GM23338 (cell line): ENCODE data around the gene TMIGD2. TPM values are rescaled to one million over a fixed set of nuclear protein-coding genes. Genes with fewer than 3 reads are reported as not detected.

ENCODE experiments used
- ATAC-seq: fragments of 200-7000 bp; cut with Tn5 transposase; 3 replicates; pipeline ENCODE4 v1.9.1; 2020
- DNase-seq: peaks from one replicate; pipeline ENCODE4 v3.0.0-alpha.2; 2015; ENCODE audit warnings: low spot score
- H2AFZ ChIP-seq: fragments of 200-600 bp; sonication (generic); 2 replicates; pipeline ENCODE4 v1.8.0; 2016; ENCODE audit warnings: antibody characterized with exemption, mild to moderate bottlenecking, moderate library complexity
- H3F3A ChIP-seq: fragments of 200-600 bp; sonication (generic); replicated peaks from 2 replicates; pipeline ENCODE4 v1.8.0; 2017; ENCODE audit warnings: antibody characterized with exemption, mixed run types, low read depth
- H3K27ac ChIP-seq: fragments of 200-600 bp; sonication (generic); 2 replicates; pipeline ENCODE4 v1.6.1; 2016; ENCODE audit warnings: low read depth
- H3K27me3 ChIP-seq: fragments of 200-600 bp; sonication (generic); 2 replicates; pipeline ENCODE4 v1.8.0; 2016; ENCODE audit warnings: mild to moderate bottlenecking, mixed run types, moderate library complexity; ENCODE audit not compliant: insufficient read depth
- H3K36me3 ChIP-seq: fragments of 200-600 bp; sonication (generic); 2 replicates; pipeline ENCODE4 v1.8.0; 2016; ENCODE audit warnings: mild to moderate bottlenecking; ENCODE audit not compliant: insufficient read depth
- H3K4me1 ChIP-seq: fragments of 200-600 bp; sonication (generic); 2 replicates; pipeline ENCODE4 v1.8.0; 2016; ENCODE audit warnings: mild to moderate bottlenecking, moderate library complexity; ENCODE audit not compliant: insufficient read depth
- H3K4me2 ChIP-seq: fragments of 200-600 bp; sonication (generic); 2 replicates; pipeline ENCODE4 v1.7.1; 2017; ENCODE audit warnings: mixed run types
- H3K4me3 ChIP-seq: fragments of 200-600 bp; sonication (generic); 2 replicates; pipeline ENCODE4 v1.6.1; 2016; ENCODE audit warnings: mixed run types
- H3K79me2 ChIP-seq: fragments of 200-600 bp; sonication (generic); replicated peaks from 2 replicates; pipeline ENCODE4 v1.8.0; 2017; ENCODE audit warnings: mild to moderate bottlenecking; ENCODE audit not compliant: insufficient read depth
- H3K9me2 ChIP-seq: fragments of 200-600 bp; sonication (generic); 2 replicates; pipeline ENCODE4 v1.8.0; 2017; ENCODE audit not compliant: insufficient read depth
- H4K20me1 ChIP-seq: fragments of 200-600 bp; sonication (generic); replicated peaks from 2 replicates; pipeline ENCODE4 v1.8.0; 2017; ENCODE audit warnings: mild to moderate bottlenecking; ENCODE audit not compliant: insufficient read depth
- H3K27ac Mint-ChIP-seq: 2 replicates; pipeline ENCODE4 v1.8.0; 2020; ENCODE audit warnings: inconsistent platforms, mild to moderate bottlenecking, moderate library complexity, mixed read lengths
- H3K27me3 Mint-ChIP-seq: 3 replicates; pipeline ENCODE4 v1.8.0; 2022; ENCODE audit warnings: low read depth, mild to moderate bottlenecking, moderate library complexity, mixed read lengths, inconsistent platforms; ENCODE audit not compliant: insufficient read depth, poor library complexity
- H3K36me3 Mint-ChIP-seq: 3 replicates; pipeline ENCODE4 v1.8.0; 2021; ENCODE audit warnings: low read depth, mild to moderate bottlenecking, inconsistent platforms, moderate library complexity, mixed read lengths
- H3K4me1 Mint-ChIP-seq: 3 replicates; pipeline ENCODE4 v1.8.0; 2020; ENCODE audit warnings: mild to moderate bottlenecking, inconsistent platforms, mixed read lengths
- H3K4me3 Mint-ChIP-seq: 3 replicates; pipeline ENCODE4 v1.8.0; 2021; ENCODE audit warnings: moderate library complexity, mild to moderate bottlenecking, inconsistent platforms, mixed read lengths
- H3K9me3 Mint-ChIP-seq: 3 replicates; pipeline ENCODE4 v1.8.0; 2020; ENCODE audit warnings: moderate library complexity, mild to moderate bottlenecking, inconsistent platforms, mixed read lengths
- CREB1 ChIP-seq: fragments of 250-450 bp; sonication (Bioruptor Pico); IDR thresholded peaks from 2 replicates; pipeline ENCODE4 v1.5.0; 2020; ENCODE audit warnings: low read depth, mild to moderate bottlenecking, moderate library complexity
- EZH2 ChIP-seq: fragments of 200-600 bp; sonication (generic); IDR thresholded peaks from one replicate; pipeline ENCODE4 v1.8.0; 2017; ENCODE audit warnings: antibody characterized with exemption, mild to moderate bottlenecking, low read depth; ENCODE audit not compliant: unreplicated experiment
- EZH2phosphoT487 ChIP-seq: fragments of 200-600 bp; sonication (generic); IDR thresholded peaks from one replicate; pipeline ENCODE4 v1.8.1; 2018; ENCODE audit warnings: antibody characterized with exemption; ENCODE audit not compliant: unreplicated experiment
- JUNB ChIP-seq: IDR thresholded peaks from one replicate; pipeline ENCODE4 v1.6.1; 2016; ENCODE audit warnings: antibody characterized with exemption; ENCODE audit not compliant: unreplicated experiment
- NANOG ChIP-seq: IDR thresholded peaks from 2 replicates; pipeline ENCODE4 v1.6.1; 2016; ENCODE audit warnings: antibody characterized with exemption, borderline replicate concordance
- POLR2AphosphoS5 ChIP-seq: IDR thresholded peaks from 2 replicates; pipeline ENCODE4 v1.6.1; 2016; ENCODE audit warnings: antibody characterized with exemption, low read depth
- STAT1 ChIP-seq: IDR thresholded peaks from one replicate; pipeline ENCODE4 v1.6.1; 2016; ENCODE audit warnings: antibody characterized with exemption; ENCODE audit not compliant: unreplicated experiment
- ZNF114 ChIP-seq: fragments of 250-450 bp; sonication (Bioruptor Pico); IDR thresholded peaks from 2 replicates; pipeline ENCODE4 v1.5.0; 2020; ENCODE audit warnings: mild to moderate bottlenecking, moderate library complexity
- ZNF331 ChIP-seq: fragments of 250-450 bp; sonication (Bioruptor Pico); IDR thresholded peaks from 2 replicates; pipeline ENCODE4 v1.5.0; 2020; ENCODE audit warnings: low read depth, mild to moderate bottlenecking, moderate library complexity
- polyA plus RNA-seq: library from polyadenylated mRNA; unstranded; fragments of >200 nt; fragmentation: Nextera tagmentation; extraction: Ambion mirVana; gene quantifications from 2 replicates; pipeline ENCODE4 v1.2.1, GENCODE V29; 2016
- total RNA-seq: library from RNA; depleted of rRNA; stranded (reverse); fragments of >200 nt; shearing (Covaris generic); gene quantifications from 2 replicates; pipeline ENCODE4 v1.2.3, GENCODE V29; 2014
- TF ChIP-seq, protein P1 (sequence below): IDR thresholded peaks from 2 replicates; pipeline ENCODE4 v1.6.1; 2016; ENCODE audit warnings: antibody characterized with exemption
- TF ChIP-seq, protein P2 (sequence below), 2 experiments: fragments of 200-600 bp in 1 of 2; sonication (generic) in 1 of 2; conservative IDR thresholded peaks; 2 replicates each; pipeline versions ENCODE4 v1.5.1 to v1.6.1; 2016 to 2017; ENCODE audit warnings: antibody characterized with exemption in 2 of 2, low read depth in 2 of 2, mild to moderate bottlenecking in 2 of 2, moderate library complexity in 1 of 2
- TF ChIP-seq, protein P3 (sequence below): IDR thresholded peaks from one replicate; pipeline ENCODE4 v1.6.1; 2018; ENCODE audit warnings: antibody characterized with exemption; ENCODE audit not compliant: unreplicated experiment

Gene TMIGD2
- total and polyA plus RNA-seq, 2 experiments from 2014 or later = 0.76 to 0.79 TPM

DNA sequence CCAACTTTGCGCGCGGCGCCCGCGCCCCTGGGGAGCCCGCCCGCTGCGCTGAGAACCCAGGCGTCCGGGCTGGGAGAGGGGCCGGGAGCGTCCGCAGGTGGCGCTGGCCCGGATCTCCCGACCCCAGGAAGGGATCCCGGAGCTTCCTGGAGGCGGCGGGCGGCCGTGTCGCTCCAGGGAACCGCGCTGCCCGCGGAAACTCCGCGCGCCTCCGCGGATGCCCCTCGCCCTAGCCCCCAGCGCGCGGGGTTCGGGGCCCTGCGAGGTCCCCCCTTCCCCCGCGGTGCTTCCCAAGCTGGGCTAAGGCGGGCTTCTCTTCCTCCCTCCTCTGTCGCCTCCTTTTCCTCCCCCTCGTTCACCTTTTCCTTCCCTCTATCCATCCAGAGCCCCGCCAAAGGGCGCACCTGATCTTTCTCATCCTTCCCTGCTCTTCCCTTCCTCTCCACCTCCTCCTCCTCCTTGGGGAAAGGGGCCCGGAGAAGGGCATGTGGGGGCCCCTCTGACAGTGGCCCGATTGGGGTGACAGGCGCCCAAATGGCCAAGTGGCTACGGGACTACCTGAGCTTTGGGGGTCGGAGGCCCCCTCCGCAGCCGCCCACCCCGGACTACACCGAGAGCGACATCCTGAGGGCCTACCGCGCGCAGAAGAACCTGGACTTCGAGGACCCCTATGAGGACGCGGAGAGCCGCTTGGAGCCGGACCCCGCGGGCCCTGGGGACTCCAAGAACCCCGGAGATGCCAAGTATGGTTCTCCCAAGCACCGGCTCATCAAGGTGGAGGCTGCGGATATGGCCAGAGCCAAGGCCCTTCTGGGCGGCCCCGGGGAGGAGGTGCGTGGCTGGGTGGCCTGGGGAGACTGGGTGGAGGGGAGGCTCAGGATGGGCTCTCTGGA lies 22.4 kb downstream of the TMIGD2 start:
- Mint-ChIP-seq H3K27ac (no peak overlapping the region), H3K36me3 (no peaks in the 10 kb centered on the region), H3K4me1 (peaks cover 6% of the 10 kb centered on the region; the same call in 2 of the 3 replicates), H3K4me3 (peak overlapping the region; percentile 85), H3K27me3 (peaks cover 38% of the 10 kb centered on the region), H3K9me3 (no peaks in the 10 kb centered on the region)
- DNase-seq (peak; percentile 45), ATAC-seq (peak; percentile 20)
- no peaks in the 10 kb centered on the region for H4K20me1 ChIP-seq
- H3K4me2 ChIP-seq = peak overlapping the region; percentile 95
- H3K9me2 ChIP-seq = no peaks in the 10 kb centered on the region
- peaks cover 44% of the 10 kb centered on the region for H3K27me3 ChIP-seq
- H2AFZ ChIP-seq = peak overlapping the region; percentile 92
- no peak for TF ChIP-seq ZNF114 (CRISPR knock-in tag)
- TF ChIP-seq EZH2 = peak; percentile 16
- H3K36me3 ChIP-seq = no peaks in the 10 kb centered on the region
- no peak overlapping the region for H3K27ac ChIP-seq
- H3K4me3 ChIP-seq = peak overlapping the region; percentile 85
- no peaks in the 10 kb centered on the region for H3K79me2 ChIP-seq
- H3K4me1 ChIP-seq = peaks cover 4% of the 10 kb centered on the region; the same call in 1 of the 2 replicates
- peaks cover 5% of the 10 kb centered on the region; the same call in 1 of the 2 replicates for H3F3A ChIP-seq

DNA sequence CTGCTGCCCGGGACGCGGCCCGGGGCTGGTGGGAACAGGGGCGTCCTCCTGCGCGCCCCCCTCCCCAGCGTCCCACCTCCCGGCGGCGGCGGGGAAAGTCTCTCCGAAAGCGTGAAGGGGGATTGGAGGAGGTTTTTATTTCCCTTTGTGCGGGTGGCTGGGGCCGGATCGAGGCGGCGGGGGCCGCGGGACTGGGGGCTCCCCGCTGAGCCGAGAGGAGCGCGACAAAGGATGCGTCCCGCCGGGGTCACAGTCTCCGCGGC lies 23.0 kb downstream of the TMIGD2 start:
- no peaks in the 10 kb centered on the region for H3K79me2 ChIP-seq
- Mint-ChIP-seq H3K9me3 (no peaks in the 10 kb centered on the region), H3K27ac (no peak overlapping the region), H3K4me3 (peak overlapping the region; percentile 80), H3K36me3 (no peaks in the 10 kb centered on the region), H3K4me1 (peaks cover 4% of the 10 kb centered on the region; the same call in 2 of the 3 replicates), H3K27me3 (peaks cover 38% of the 10 kb centered on the region)
- H2AFZ ChIP-seq = peak overlapping the region; percentile 92
- no peaks in the 10 kb centered on the region for H4K20me1 ChIP-seq
- ATAC-seq (peak; percentile 65; the same call in 2 of the 3 replicates), DNase-seq (no peak)
- peak overlapping the region; percentile 95 for H3K4me2 ChIP-seq
- no peak overlapping the region for H3K27ac ChIP-seq
- H3F3A ChIP-seq = peaks cover 5% of the 10 kb centered on the region; the same call in 1 of the 2 replicates
- no peaks in the 10 kb centered on the region for H3K36me3 ChIP-seq
- H3K27me3 ChIP-seq = peaks cover 44% of the 10 kb centered on the region
- H3K9me2 ChIP-seq = no peaks in the 10 kb centered on the region
- H3K4me1 ChIP-seq = peaks cover 4% of the 10 kb centered on the region; the same call in 1 of the 2 replicates
- peak overlapping the region; percentile 85 for H3K4me3 ChIP-seq
- no peak for TF ChIP-seq POLR2AphosphoS5
- no peak for TF ChIP-seq CREB1
- TF ChIP-seq EZH2phosphoT487 = no peak
- TF ChIP-seq, protein P1, sequence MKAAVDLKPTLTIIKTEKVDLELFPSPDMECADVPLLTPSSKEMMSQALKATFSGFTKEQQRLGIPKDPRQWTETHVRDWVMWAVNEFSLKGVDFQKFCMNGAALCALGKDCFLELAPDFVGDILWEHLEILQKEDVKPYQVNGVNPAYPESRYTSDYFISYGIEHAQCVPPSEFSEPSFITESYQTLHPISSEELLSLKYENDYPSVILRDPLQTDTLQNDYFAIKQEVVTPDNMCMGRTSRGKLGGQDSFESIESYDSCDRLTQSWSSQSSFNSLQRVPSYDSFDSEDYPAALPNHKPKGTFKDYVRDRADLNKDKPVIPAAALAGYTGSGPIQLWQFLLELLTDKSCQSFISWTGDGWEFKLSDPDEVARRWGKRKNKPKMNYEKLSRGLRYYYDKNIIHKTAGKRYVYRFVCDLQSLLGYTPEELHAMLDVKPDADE = no peak
- TF ChIP-seq ZNF114 (CRISPR knock-in tag) = no peak
- TF ChIP-seq, protein P2, sequence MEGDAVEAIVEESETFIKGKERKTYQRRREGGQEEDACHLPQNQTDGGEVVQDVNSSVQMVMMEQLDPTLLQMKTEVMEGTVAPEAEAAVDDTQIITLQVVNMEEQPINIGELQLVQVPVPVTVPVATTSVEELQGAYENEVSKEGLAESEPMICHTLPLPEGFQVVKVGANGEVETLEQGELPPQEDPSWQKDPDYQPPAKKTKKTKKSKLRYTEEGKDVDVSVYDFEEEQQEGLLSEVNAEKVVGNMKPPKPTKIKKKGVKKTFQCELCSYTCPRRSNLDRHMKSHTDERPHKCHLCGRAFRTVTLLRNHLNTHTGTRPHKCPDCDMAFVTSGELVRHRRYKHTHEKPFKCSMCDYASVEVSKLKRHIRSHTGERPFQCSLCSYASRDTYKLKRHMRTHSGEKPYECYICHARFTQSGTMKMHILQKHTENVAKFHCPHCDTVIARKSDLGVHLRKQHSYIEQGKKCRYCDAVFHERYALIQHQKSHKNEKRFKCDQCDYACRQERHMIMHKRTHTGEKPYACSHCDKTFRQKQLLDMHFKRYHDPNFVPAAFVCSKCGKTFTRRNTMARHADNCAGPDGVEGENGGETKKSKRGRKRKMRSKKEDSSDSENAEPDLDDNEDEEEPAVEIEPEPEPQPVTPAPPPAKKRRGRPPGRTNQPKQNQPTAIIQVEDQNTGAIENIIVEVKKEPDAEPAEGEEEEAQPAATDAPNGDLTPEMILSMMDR (conservative IDR thresholded peaks at IDR 0.05; ENCODE audit: low read depth in 2 of 2) = no peak
- TF ChIP-seq NANOG = no peak
- no peak for TF ChIP-seq ZNF331 (CRISPR knock-in tag)
- TF ChIP-seq, protein P3, sequence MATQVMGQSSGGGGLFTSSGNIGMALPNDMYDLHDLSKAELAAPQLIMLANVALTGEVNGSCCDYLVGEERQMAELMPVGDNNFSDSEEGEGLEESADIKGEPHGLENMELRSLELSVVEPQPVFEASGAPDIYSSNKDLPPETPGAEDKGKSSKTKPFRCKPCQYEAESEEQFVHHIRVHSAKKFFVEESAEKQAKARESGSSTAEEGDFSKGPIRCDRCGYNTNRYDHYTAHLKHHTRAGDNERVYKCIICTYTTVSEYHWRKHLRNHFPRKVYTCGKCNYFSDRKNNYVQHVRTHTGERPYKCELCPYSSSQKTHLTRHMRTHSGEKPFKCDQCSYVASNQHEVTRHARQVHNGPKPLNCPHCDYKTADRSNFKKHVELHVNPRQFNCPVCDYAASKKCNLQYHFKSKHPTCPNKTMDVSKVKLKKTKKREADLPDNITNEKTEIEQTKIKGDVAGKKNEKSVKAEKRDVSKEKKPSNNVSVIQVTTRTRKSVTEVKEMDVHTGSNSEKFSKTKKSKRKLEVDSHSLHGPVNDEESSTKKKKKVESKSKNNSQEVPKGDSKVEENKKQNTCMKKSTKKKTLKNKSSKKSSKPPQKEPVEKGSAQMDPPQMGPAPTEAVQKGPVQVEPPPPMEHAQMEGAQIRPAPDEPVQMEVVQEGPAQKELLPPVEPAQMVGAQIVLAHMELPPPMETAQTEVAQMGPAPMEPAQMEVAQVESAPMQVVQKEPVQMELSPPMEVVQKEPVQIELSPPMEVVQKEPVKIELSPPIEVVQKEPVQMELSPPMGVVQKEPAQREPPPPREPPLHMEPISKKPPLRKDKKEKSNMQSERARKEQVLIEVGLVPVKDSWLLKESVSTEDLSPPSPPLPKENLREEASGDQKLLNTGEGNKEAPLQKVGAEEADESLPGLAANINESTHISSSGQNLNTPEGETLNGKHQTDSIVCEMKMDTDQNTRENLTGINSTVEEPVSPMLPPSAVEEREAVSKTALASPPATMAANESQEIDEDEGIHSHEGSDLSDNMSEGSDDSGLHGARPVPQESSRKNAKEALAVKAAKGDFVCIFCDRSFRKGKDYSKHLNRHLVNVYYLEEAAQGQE = no peak
- no peak for TF ChIP-seq JUNB
- no peak for TF ChIP-seq STAT1
